ENCODE results near the gene SORCS3.

SORCS3 gene

GRCh38 chr10:105183536-105183935 lies 542.4 kb downstream of the SORCS3 start:
- in situ Hi-C loops (cut with HindIII; ENCODE audit: low sequenced_read_pairs), result no loop called here
- no peak overlapping the region for H3K4me3 ChIP-seq (ENCODE audit: low read depth, low read length)
- DNase-seq (ENCODE audit: low read depth, low spot score), result no peak
- TF ChIP-seq CTCF (IDR thresholded peaks at IDR 0.05; ENCODE audit: low read depth, low read length), result no peak

- H3K4me3 ChIP-seq (ENCODE audit: low read depth, low read length), result no peak overlapping the region
- peak; percentile 5 for DNase-seq (ENCODE audit: low read depth, low spot score)
- TF ChIP-seq CTCF (IDR thresholded peaks at IDR 0.05; ENCODE audit: low read depth, low read length), result no peak
- in situ Hi-C loops (cut with HindIII; ENCODE audit: low sequenced_read_pairs), result no loop called here
Measured at GRCh38 chr10:105185161-105185560, 544.1 kb downstream of the SORCS3 start.

- H3K4me3 ChIP-seq (ENCODE audit: low read depth, low read length), result no peak overlapping the region
- DNase-seq (ENCODE audit: low read depth, low spot score), result peak; percentile 49
- TF ChIP-seq CTCF (IDR thresholded peaks at IDR 0.05; ENCODE audit: low read depth, low read length), result no peak
- in situ Hi-C loops (cut with HindIII; ENCODE audit: low sequenced_read_pairs), result no loop called here
Measured at GRCh38 chr10:105187243-105187642, 546.2 kb downstream of the SORCS3 start.

- no peak overlapping the region for H3K4me3 ChIP-seq (ENCODE audit: low read depth, low read length)
- TF ChIP-seq CTCF (IDR thresholded peaks at IDR 0.05; ENCODE audit: low read depth, low read length), result no peak
- DNase-seq (ENCODE audit: low read depth, low spot score), result peak; percentile 75
- in situ Hi-C loops (cut with HindIII; ENCODE audit: low sequenced_read_pairs), result no loop called here
Measured at GRCh38 chr10:105188737-105189462, 547.8 kb downstream of the SORCS3 start.

- peak; percentile 68 for DNase-seq (ENCODE audit: low read depth, low spot score)
- in situ Hi-C loops (cut with HindIII; ENCODE audit: low sequenced_read_pairs), result no loop called here
- H3K4me3 ChIP-seq (ENCODE audit: low read depth, low read length), result no peak overlapping the region
Measured at GRCh38 chr10:105189463-105189800, 548.3 kb downstream of the SORCS3 start.

GRCh38 chr10:105192146-105192545 lies 551.1 kb downstream of the SORCS3 start:
- H3K4me3 ChIP-seq (ENCODE audit: low read depth, low read length), result no peak overlapping the region
- no peak for TF ChIP-seq CTCF (IDR thresholded peaks at IDR 0.05; ENCODE audit: low read depth, low read length)
- in situ Hi-C loops (cut with HindIII; ENCODE audit: low sequenced_read_pairs), result no loop called here
- no peak for DNase-seq (ENCODE audit: low read depth, low spot score)

More at GRCh38 chr10:105189463-105189800, 548.3 kb downstream of the SORCS3 start:
- no peak for TF ChIP-seq CTCF (IDR thresholded peaks at IDR 0.05; ENCODE audit: low read depth, low read length)

Data from astrocyte of the spinal cord (primary cell).